HepG2 (cell line): ENCODE results near the gene RPL22L1. TPM values are rescaled to one million over a fixed set of nuclear protein-coding genes. Genes with fewer than 3 reads are reported as not detected.

Experiments used
- ARHGAP35 ChIP-seq: sonication (generic); formaldehyde crosslinking; IDR thresholded peaks from 2 replicates; pipeline ENCODE4 v1.9.0; 2022; ENCODE audit warnings: mild to moderate bottlenecking, inconsistent platforms, moderate library complexity, missing genetic modification reagents, borderline replicate concordance
- BORCS8-MEF2B ChIP-seq: sonication (generic); formaldehyde crosslinking; IDR thresholded peaks from 2 replicates; pipeline ENCODE4 v1.8.0; 2022; ENCODE audit warnings: mild to moderate bottlenecking, missing genetic modification reagents
- CBX5 ChIP-seq: sonication (generic); formaldehyde crosslinking; IDR thresholded peaks from 2 replicates; pipeline ENCODE4 v1.4.0; 2020; ENCODE audit warnings: missing genetic modification reagents, borderline replicate concordance
- KAT8 ChIP-seq: IDR thresholded peaks from 2 replicates; pipeline ENCODE4 v1.6.1; 2016; ENCODE audit warnings: missing genetic modification reagents, missing compliant biosample characterization
- NBN ChIP-seq: fragments of 450-650 bp; conservative IDR thresholded peaks from 2 replicates; pipeline ENCODE4 v1.6.1; 2017
- NFIC ChIP-seq: IDR thresholded peaks from 2 replicates; pipeline ENCODE4 v1.6.1; 2012; ENCODE audit warnings: mild to moderate bottlenecking, low read length, inconsistent platforms
- NFYC ChIP-seq: IDR thresholded peaks from 2 replicates; pipeline ENCODE4 v1.6.1; 2016; ENCODE audit warnings: missing genetic modification reagents, missing compliant biosample characterization
- SMAD9 ChIP-seq: sonication (generic); formaldehyde crosslinking; IDR thresholded peaks from 2 replicates; pipeline ENCODE4 v1.5.1; 2020; ENCODE audit warnings: mild to moderate bottlenecking, missing genetic modification reagents
- TAF15 ChIP-seq: fragments of 200-400 bp; formaldehyde crosslinking; IDR thresholded peaks from one replicate; pipeline ENCODE4 v1.6.1; 2018; ENCODE audit warnings: mild to moderate bottlenecking, low read depth, low read length; ENCODE audit not compliant: poor library complexity, severe bottlenecking
- ZBTB7A ChIP-seq: sonication (generic); formaldehyde crosslinking; IDR thresholded peaks from 2 replicates; pipeline ENCODE4 v1.8.0; 2022; ENCODE audit warnings: mild to moderate bottlenecking, missing genetic modification reagents
- ZFP90 ChIP-seq: sonication (generic); formaldehyde crosslinking; IDR thresholded peaks from 2 replicates; pipeline ENCODE4 v1.8.0; 2022; ENCODE audit warnings: missing genetic modification reagents, mild to moderate bottlenecking, inconsistent platforms, borderline replicate concordance
- ZKSCAN8 ChIP-seq: IDR thresholded peaks from 2 replicates; pipeline ENCODE4 v1.6.1; 2016; ENCODE audit warnings: borderline replicate concordance, missing genetic modification reagents, missing compliant biosample characterization
- ZNF350 ChIP-seq: sonication (generic); formaldehyde crosslinking; IDR thresholded peaks from 2 replicates; pipeline ENCODE4 v1.4.0; 2020; ENCODE audit warnings: mild to moderate bottlenecking, low read depth, missing genetic modification reagents, borderline replicate concordance
- ZNF367 ChIP-seq: sonication (generic); formaldehyde crosslinking; IDR thresholded peaks from 2 replicates; pipeline ENCODE4 v1.4.0; 2020; ENCODE audit warnings: missing genetic modification reagents, borderline replicate concordance
- ZNF510 ChIP-seq: sonication (generic); formaldehyde crosslinking; IDR thresholded peaks from 2 replicates; pipeline ENCODE4 v1.4.0; 2020; ENCODE audit warnings: low read depth, mild to moderate bottlenecking, missing genetic modification reagents
- ZNF562 ChIP-seq: sonication (generic); formaldehyde crosslinking; IDR thresholded peaks from 2 replicates; pipeline ENCODE4 v1.8.0; 2022; ENCODE audit warnings: missing genetic modification reagents, borderline replicate concordance
- polyA plus RNA-seq, 8 experiments: library from polyadenylated mRNA; depleted of rRNA in 3 of 8; stranded (reverse) in 7 of 8; unstranded in 1 of 8; fragments of >200 nt; fragmentation: Illumina TruSeq in 4 of 8; extraction: Trizol in 4 of 8; gene quantifications; 2 replicates each; pipeline versions ENCODE4 v1.2.1 to v1.2.3, GENCODE V29; 2011 to 2016; ENCODE audit warnings: low read depth in 4 of 8, missing spikeins in 1 of 8, mixed read lengths in 1 of 8; ENCODE audit not compliant: insufficient read depth in 1 of 8
- total RNA-seq, 5 experiments: library from RNA; depleted of rRNA; stranded (reverse); fragments of >200 nt; fragmentation: Illumina TruSeq; extraction: Trizol; gene quantifications; 2 replicates each; pipeline ENCODE4 v1.2.3, GENCODE V29; 2016; ENCODE audit warnings: low read depth in 1 of 5
- TF ChIP-seq, protein P1 (sequence below): sonication (generic); formaldehyde crosslinking; IDR thresholded peaks from 2 replicates; pipeline ENCODE4 v1.4.0; 2020; ENCODE audit warnings: missing genetic modification reagents, borderline replicate concordance
- TF ChIP-seq, protein P2 (sequence below): sonication (generic); formaldehyde crosslinking; IDR thresholded peaks from 2 replicates; pipeline ENCODE4 v1.4.0; 2020; ENCODE audit warnings: missing genetic modification reagents, borderline replicate concordance
- TF ChIP-seq, protein P3 (sequence below): sonication (generic); formaldehyde crosslinking; IDR thresholded peaks from 2 replicates; pipeline ENCODE4 v1.5.0; 2020; ENCODE audit warnings: missing genetic modification reagents
- TF ChIP-seq, protein P4 (sequence below): sonication (generic); formaldehyde crosslinking; IDR thresholded peaks from 2 replicates; pipeline ENCODE4 v1.5.0; 2020; ENCODE audit warnings: mild to moderate bottlenecking, missing genetic modification reagents, moderate library complexity

Gene RPL22L1
- total and polyA plus RNA-seq, 2 of the 13 experiments (the other 11 are each of a cell fraction or from before 2014, with no cell fraction given): 42.7 to 152 TPM

DNA sequence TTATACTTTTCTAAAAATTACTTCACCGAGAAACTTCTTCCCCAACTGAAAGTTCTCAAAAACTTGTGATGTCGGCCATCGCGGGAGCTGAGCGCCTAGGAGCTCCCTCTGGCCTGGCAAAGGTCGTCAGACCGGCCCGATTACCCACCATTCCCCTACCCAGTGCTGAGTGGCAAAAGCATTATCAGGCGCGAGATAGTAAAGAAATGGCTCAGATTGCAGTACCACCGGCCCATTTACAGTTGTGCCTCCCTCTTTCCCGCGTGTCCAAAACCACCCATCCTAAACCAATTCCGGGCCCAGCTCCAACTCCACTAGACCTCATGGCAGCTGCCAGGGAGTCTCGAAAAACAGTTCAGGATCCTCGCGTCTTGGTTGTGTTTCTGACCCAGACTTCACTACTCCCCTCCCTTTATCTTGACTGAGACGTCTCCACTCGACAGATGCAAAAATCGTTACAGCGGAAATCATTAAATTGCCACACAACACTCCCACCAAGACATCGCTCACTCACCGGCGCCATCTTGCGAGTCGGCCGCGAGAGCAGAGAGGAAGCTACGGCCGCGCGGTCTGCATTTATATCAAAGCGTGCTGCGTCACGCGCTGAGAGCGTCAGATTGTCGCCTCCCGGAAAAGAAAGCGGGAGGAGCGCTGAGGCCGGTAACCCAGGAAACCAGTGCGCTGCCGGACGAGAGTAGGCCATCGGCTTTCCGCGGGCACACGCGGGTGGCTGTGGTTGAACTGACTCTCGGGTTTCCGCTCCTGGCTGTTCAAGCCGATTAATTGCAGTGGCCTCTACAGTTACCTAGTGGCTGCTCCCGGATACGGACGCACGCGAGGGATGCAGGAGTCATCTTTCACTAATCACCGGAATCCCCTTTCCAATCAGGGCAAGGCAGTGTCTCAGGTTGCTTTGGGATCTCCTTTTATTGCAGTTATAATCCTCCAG, at the start of gene RPL22L1 (continued):
- TF ChIP-seq, protein P1, sequence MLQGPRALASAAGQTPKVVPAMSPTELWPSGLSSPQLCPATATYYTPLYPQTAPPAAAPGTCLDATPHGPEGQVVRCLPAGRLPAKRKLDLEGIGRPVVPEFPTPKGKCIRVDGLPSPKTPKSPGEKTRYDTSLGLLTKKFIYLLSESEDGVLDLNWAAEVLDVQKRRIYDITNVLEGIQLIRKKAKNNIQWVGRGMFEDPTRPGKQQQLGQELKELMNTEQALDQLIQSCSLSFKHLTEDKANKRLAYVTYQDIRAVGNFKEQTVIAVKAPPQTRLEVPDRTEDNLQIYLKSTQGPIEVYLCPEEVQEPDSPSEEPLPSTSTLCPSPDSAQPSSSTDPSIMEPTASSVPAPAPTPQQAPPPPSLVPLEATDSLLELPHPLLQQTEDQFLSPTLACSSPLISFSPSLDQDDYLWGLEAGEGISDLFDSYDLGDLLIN (CRISPR knock-in tag): no peak
- TF ChIP-seq ZNF510 (CRISPR knock-in tag): no peak
- TF ChIP-seq ZNF367 (CRISPR knock-in tag): 0 out of 2 replicates have a peak, but pooled peaks have one; percentile 11
- TF ChIP-seq, protein P2, sequence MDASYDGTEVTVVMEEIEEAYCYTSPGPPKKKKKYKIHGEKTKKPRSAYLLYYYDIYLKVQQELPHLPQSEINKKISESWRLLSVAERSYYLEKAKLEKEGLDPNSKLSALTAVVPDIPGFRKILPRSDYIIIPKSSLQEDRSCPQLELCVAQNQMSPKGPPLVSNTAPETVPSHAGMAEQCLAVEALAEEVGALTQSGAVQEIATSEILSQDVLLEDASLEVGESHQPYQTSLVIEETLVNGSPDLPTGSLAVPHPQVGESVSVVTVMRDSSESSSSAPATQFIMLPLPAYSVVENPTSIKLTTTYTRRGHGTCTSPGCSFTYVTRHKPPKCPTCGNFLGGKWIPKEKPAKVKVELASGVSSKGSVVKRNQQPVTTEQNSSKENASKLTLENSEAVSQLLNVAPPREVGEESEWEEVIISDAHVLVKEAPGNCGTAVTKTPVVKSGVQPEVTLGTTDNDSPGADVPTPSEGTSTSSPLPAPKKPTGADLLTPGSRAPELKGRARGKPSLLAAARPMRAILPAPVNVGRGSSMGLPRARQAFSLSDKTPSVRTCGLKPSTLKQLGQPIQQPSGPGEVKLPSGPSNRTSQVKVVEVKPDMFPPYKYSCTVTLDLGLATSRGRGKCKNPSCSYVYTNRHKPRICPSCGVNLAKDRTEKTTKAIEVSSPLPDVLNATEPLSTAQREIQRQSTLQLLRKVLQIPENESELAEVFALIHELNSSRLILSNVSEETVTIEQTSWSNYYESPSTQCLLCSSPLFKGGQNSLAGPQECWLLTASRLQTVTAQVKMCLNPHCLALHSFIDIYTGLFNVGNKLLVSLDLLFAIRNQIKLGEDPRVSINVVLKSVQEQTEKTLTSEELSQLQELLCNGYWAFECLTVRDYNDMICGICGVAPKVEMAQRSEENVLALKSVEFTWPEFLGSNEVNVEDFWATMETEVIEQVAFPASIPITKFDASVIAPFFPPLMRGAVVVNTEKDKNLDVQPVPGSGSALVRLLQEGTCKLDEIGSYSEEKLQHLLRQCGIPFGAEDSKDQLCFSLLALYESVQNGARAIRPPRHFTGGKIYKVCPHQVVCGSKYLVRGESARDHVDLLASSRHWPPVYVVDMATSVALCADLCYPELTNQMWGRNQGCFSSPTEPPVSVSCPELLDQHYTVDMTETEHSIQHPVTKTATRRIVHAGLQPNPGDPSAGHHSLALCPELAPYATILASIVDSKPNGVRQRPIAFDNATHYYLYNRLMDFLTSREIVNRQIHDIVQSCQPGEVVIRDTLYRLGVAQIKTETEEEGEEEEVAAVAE (CRISPR knock-in tag): peak; percentile 88; the same call in 1 of the 2 replicates
- TF ChIP-seq, protein P3, sequence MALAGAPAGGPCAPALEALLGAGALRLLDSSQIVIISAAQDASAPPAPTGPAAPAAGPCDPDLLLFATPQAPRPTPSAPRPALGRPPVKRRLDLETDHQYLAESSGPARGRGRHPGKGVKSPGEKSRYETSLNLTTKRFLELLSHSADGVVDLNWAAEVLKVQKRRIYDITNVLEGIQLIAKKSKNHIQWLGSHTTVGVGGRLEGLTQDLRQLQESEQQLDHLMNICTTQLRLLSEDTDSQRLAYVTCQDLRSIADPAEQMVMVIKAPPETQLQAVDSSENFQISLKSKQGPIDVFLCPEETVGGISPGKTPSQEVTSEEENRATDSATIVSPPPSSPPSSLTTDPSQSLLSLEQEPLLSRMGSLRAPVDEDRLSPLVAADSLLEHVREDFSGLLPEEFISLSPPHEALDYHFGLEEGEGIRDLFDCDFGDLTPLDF (CRISPR knock-in tag): peak; percentile 14; the same call in 1 of the 2 replicates
- TF ChIP-seq NFYC (CRISPR knock-in tag): peak; percentile 9; the same call in 1 of the 2 replicates
- TF ChIP-seq NBN: no peak
- TF ChIP-seq ARHGAP35 (CRISPR knock-in tag): peak; percentile 38; the same call in 1 of the 2 replicates
- no peak; the same call in 1 of the 2 replicates for TF ChIP-seq ZFP90 (CRISPR knock-in tag)
- TF ChIP-seq ZBTB7A: no peak
- no peak; the same call in 1 of the 2 replicates for TF ChIP-seq ZKSCAN8
- no peak for TF ChIP-seq NFIC
- TF ChIP-seq BORCS8-MEF2B (CRISPR knock-in tag): peak; percentile 95
- TF ChIP-seq ZNF562 (CRISPR knock-in tag): no peak
- TF ChIP-seq SMAD9 (CRISPR knock-in tag): no peak
- TF ChIP-seq CBX5 (CRISPR knock-in tag): peak; percentile 51; the same call in 1 of the 2 replicates
- peak; percentile 92 for TF ChIP-seq KAT8 (CRISPR knock-in tag)
- TF ChIP-seq TAF15: peak; percentile 82
- TF ChIP-seq ZNF350 (CRISPR knock-in tag): peak; percentile 93
- TF ChIP-seq, protein P4, sequence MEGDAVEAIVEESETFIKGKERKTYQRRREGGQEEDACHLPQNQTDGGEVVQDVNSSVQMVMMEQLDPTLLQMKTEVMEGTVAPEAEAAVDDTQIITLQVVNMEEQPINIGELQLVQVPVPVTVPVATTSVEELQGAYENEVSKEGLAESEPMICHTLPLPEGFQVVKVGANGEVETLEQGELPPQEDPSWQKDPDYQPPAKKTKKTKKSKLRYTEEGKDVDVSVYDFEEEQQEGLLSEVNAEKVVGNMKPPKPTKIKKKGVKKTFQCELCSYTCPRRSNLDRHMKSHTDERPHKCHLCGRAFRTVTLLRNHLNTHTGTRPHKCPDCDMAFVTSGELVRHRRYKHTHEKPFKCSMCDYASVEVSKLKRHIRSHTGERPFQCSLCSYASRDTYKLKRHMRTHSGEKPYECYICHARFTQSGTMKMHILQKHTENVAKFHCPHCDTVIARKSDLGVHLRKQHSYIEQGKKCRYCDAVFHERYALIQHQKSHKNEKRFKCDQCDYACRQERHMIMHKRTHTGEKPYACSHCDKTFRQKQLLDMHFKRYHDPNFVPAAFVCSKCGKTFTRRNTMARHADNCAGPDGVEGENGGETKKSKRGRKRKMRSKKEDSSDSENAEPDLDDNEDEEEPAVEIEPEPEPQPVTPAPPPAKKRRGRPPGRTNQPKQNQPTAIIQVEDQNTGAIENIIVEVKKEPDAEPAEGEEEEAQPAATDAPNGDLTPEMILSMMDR (CRISPR knock-in tag): peak; percentile 53
